ENCODE measurements around the gene CKS1B.

- no peak for TF ChIP-seq EP300 (IDR thresholded peaks at IDR 0.05)
- TF ChIP-seq, protein P1, sequence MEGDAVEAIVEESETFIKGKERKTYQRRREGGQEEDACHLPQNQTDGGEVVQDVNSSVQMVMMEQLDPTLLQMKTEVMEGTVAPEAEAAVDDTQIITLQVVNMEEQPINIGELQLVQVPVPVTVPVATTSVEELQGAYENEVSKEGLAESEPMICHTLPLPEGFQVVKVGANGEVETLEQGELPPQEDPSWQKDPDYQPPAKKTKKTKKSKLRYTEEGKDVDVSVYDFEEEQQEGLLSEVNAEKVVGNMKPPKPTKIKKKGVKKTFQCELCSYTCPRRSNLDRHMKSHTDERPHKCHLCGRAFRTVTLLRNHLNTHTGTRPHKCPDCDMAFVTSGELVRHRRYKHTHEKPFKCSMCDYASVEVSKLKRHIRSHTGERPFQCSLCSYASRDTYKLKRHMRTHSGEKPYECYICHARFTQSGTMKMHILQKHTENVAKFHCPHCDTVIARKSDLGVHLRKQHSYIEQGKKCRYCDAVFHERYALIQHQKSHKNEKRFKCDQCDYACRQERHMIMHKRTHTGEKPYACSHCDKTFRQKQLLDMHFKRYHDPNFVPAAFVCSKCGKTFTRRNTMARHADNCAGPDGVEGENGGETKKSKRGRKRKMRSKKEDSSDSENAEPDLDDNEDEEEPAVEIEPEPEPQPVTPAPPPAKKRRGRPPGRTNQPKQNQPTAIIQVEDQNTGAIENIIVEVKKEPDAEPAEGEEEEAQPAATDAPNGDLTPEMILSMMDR (IDR thresholded peaks at IDR 0.05): no peak
Measured at GRCh38 chr1:154964359-154964758, 10.1 kb upstream of the CKS1B start.
